Activated T-cell treated with anti-CD3 and anti-CD28 coated beads, Interleukin-2, amount 50 U/mL, for 48 hours (primary cell): ENCODE results near the gene UBL4A.

ENCODE experiments used
- DNase-seq, 2 experiments: peaks; one replicate each; pipeline ENCODE4 v3.0.0-alpha.2; 2020

UBL4A gene

DNA sequence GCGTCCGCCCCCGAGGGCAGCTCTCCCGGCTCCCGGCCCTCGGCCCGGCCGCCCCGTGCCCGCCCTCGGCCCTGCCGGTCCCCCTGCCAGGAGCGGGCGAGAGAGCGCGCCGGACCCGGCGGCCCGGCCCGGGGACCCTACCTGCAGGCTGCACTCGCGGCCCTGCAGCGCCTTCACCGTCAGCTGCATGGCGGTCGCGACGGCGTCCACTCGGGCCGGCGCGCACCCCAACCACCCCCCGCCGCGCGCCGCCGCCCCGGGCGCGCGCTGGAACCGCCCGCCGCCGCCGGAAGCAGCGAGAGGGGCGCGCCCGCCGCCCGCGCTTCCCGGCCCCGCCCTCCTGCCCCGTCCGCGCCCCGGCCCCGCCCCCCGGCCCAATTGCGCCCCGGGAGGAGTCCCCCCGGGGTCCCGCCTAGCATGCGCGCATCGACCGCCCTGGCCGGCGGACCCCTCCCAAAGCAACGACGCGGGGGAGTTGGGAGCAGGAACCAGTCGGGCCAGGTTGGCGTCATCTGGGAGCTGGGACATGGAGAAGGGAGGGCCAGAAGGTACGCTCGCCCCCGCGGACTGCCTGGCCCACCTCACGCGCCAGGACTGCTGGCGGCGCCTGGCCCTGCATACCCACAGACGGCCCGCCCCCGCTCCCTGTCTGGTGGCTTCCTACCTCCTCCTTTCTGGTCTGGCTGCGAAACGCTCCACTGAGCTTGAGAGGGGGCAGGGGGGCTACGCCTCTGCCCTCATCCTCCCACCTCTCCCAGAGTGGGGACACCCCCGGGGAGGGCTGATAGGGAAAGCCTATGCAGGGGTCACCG, at the start of gene UBL4A:
UBL4A (minus strand) TSS at position 220 of the 812 bp plus-strand sequence; CDS start at position 189, 31 bp downstream.
- peak; percentile 65 to 75 for DNase-seq

DNA sequence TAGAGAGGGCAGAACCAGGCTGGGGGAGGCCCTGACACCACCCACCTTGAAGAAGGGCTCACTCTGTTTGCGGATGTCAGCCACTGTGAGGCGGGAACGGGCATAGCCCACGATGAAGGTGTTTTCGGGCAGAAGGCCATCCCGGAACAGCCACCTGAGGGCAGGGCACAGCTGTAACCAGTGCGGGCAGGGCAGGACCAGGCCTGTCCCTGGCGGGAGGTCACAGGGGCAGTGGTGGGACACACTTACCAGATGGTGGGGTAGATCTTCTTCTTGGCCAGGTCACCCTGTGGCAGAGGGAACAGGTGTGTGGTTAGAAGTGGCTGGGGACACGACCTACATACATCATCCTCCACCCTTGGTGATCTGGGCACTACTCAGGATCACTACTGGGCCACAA, 49.5 kb upstream of the UBL4A start:
- DNase-seq, result no peak

DNA sequence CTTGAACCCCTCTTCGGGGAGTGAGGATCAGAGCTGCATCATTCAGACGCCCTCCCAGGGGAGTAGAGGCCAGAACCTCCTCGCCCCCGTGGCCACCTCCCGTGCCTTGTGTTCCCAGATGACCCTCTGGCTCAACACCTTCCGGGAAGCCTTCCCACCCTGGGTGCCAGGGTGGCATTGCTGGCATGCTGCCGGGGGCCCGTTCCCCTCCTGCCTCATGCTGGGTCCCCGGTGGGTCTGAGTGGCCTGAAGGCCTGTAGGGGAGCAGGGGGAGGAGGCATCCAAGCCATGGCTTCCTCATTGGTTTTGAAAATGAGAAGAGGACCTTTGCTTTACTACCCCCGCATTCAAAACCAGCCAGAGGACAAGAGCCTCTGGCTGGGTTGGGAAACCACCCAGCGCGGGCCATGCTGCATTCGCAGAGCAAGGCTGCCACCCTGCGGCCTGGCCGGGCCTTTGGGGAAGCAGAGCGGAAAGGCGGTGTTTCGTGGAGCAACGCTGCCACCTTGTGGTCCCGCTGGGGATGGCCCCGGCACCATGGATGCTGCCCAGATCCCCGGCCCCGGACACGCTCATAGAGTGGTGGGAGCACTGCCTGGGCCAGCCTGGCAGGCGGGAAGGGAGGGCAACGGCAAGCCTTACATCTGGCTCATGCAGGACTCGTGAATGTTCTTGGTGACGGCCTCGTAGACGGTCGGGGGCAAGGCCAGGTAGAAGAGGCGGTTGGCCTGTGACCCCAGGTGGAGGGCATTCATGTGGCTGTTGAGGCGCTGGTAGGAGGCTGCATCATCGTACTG, 48.3 kb upstream of the UBL4A start:
- peak; percentile 93 to 95 for DNase-seq

DNA sequence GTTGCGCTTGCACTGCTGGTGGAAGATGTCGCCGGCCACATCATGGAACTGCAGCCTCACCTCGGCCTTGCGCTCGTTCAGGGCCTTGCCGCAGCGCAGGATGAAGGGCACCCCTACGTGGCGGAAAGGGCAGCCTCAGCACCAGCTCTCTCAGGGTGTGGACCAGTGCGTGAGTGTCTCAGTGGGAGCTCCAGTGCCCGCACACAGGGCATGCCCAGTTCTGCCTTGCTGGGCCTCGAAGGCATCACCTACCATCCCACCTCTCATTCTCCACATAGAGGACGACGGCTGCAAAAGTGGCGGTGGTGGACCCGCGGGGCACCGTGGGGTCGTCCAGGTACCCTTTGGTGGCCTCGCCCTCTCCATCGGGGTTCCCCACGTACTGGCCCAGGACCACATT, 46.3 kb upstream of the UBL4A start:
- DNase-seq, result no peak

DNA sequence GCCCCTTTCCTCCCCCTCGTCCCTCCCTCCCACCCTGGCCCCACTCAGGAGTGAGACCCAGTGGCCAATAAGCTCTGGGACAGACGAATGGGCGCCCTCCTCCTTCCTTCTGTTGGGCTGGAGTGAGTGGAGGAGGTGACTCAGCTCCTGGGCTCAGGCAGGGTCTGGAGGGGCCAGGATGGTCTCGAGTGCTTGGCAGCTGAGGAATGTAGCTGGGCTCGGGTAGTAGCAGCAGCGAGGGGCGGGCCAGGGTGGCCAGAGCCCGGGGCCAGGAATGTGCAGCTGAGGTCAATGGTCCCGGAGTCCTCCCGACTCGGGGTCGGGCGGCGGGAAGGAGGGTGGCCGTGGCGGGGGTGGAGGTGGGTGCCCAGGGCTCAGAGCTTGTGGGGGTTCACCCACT, 45.2 kb upstream of the UBL4A start:
- DNase-seq, result no peak

DNA sequence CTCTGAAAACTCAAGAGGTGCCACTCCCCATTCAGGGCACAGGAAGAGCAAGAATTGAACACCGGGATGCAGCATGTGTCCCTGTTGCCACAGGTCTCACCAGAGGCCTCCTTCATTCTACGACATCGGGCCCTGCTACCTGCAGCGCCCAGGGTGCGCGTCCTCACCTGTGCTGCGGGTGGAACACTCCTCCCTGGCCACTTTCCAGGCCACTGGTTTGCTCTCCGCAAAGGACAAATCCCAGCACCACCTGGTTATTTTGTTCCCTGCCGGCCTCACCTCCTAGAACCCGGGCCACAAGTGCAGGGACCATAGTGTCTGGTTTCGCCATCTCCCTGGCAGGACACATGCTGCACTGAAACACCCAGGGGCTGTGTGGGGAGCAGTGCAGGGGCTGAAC, 43.9 kb upstream of the UBL4A start:
- DNase-seq, result no peak

DNA sequence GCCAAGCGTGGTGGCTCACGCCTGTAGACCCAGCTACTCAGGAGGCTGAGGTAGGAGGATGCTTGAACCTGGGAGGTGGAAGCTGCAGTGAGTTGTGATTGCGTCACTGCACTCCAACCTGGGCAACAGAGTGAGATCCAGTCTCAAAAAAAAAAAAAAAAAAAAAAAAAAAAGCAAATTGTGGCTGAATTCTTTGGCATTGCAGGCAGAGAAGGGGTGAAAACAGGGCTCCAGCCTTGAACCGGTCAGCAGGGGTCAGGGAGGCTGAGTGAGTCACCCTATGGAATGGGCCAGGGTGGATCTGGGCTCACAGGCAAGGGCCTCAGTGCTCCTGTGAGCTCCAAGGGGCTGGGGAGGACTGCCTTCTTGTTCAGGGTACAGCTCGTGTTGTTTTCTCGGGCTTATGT, 42.8 kb upstream of the UBL4A start:
- DNase-seq, result no peak

DNA sequence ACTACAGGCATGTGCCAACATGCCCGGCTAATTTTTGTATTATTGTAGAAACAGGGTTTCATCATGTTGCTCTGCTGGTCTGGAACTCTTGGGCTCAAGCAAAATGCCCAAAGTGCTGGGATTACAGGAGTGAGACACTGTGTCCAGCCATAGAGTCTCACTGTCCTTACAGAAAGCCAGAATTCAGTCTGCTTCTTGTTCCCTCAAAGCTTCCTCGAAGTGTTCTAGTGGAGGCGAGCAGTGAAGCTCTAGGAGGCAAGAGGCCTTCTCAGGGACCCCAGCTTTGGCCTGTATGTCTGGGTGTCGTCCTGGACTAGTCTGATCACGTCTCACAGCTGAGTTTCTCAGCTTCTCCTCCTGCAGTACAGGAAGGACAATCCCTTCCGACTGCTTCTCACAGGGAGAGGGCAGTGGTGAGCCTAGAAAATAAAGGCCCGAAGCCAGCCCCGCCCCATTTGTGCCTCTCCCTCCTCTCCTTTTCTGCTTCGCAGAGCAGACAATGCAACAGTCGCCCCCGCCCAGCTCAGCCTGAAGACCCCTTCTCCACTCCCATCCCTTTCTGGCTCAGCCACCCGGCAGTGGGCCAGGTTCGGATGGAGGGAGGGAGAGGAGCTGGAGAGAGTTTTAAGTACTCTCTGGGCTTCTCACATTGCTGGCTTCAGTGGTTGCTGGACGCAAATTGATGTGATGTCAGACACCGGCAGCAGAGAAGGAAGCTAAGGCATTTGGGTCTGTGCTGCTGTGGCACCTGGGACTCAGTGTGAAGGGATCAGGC, 40.7 kb upstream of the UBL4A start:
- peak; percentile 73 to 76 for DNase-seq

DNA sequence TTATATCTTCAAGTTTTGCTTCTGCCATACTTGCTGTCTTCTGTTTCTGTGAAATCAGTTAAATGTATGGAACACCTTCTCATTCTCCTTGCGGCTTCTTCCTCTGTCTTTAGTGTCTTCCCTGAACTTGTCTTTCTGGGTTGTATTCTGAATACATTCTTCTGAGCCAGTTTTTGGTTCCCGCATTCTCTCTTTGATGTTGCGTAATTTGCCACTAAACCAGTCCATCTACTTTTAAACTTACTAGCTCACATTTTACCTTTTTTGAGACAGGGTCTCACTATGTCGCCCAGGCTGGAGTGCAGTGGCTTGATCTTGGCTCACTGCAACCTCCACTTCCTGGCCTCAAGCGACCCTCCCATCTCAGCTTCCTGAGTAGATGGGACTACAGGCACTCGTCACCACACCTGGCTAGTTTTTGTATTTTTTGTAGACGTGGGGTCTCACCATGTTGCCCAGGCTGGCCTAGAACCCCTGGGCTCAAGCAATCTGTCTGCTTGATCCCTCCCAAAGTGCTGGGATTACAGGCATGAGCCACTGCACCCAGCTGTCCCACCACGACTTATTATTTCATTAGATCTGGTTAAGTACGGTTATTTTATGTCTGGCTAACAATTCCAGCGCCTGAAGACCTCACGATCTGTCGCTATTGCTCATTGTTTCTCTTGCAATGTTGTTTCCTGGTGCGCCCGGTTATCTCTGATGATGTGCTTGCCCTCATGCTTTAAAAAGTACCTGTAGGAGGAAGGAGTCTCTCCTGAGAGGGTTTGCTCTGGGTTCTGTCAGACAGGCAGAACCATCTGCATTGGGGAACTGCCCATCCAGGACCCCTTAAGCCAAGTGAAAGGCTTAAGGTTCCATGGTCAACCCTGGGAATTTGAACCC, 39.4 kb upstream of the UBL4A start:
- DNase-seq, result no peak

DNA sequence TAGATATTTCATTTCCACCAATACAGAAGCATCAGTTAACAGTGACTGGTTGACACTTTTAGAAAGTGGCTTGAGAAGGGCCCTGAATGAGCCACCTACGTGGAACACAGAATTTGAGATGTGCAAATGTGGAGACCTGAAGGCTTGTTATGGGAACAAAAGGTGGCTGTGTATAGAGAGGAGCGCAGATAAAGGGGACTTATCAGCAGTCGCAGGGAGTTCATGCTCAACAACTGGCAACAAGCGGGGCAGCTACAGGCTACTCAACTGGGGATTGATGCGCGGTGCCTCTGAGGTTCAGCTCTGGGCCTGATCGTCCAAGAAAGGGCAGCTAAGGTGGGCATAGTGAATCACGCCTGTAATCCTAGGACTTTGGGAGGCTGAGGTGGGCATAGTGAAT, 33.0 kb upstream of the UBL4A start:
- DNase-seq, result no peak

DNA sequence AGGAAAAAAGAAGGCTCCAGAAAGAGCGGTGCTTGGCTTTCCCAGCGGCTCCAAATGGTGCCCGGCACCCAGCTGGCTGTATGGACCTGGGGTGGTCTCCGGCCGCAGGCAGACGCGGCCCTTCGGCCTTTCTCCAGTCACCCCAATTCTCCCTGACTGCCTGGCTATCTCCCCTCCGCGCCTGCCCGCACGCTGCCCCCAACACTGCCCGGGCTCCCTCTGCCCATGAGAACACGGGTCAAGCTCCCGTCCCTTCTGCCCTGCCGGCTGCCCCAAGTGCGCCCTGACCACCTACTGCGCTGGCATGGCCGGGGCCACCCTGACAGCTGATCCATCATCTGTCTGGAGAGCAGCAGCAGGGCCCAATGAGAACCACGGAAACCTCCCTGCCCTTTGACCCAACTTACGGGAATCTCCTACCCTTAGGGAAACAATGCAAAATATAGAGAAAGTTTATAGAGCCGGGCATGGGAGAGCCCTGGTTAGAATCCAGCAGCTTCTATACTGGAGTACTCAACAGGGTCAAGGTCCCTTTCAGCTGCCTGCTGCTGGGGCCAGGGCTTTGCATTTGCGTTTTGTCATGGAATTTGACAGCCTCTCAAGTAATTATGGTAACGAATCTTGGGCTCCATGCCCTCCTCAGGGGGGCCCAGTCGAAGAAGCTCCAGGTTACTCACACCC, 30.8 kb upstream of the UBL4A start:
- no peak for DNase-seq

DNA sequence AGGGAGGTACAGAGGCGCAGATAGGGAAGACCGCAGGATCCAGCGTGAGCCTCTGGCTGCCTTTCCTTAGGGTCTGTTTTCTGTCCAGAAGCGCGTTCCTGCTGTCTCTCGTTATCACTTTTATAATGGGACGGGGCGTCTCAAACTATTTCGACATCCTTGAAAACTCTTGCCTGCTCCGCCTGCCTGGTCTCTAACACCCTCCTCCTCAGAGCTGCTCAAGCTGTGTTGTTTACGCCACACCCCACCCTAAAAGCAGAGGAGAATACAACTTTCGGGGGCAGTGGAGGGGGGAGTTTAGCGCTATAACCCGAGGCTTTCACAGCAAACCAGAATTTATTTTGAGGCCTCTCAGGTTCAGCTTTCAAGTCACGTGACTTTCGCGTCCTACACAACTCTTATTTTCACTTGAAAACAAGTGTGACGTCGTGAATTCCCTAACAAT, 30.3 kb upstream of the UBL4A start:
- no peak for DNase-seq

DNA sequence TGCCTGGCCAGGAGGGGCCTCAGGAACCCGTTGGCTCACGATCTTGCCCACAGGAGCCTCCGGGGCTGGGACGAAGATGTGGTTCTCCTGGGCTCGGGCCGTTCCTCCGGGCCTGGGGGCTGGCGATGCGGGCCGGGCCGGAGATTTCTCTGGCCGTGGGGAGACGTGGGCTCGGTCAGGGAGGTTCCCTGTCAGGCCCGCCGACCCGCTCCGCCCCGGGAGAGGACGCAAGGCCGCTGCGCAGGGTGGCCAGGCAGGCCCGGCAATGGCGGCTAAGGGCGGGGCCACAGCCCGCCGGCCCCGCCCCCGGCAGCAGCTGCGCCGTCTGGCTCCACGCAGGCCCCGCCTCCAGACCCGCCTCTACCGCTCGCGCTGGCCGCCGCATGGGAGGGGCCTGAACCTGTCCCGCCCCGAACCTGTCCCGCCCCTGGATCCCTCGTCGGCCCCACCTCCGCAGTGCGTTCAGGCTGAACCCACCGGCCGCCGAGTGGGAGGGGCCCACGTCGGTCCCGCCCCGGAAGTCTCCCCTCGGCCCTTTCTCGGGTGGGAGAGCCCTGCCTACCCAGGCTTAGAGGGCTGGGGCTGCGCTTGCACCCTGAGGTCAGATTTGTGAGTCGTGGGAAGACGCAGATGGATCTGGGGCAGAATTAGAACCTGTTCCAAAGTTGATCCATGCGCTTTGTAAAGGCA, 29.7 kb upstream of the UBL4A start, which contains the start of gene FAM3A:
FAM3A (minus strand) TSS at position 267 of the 690 bp plus-strand sequence. CDS start 460 bp downstream, outside the sequence.
- peak; percentile 95 to 97 for DNase-seq

DNA sequence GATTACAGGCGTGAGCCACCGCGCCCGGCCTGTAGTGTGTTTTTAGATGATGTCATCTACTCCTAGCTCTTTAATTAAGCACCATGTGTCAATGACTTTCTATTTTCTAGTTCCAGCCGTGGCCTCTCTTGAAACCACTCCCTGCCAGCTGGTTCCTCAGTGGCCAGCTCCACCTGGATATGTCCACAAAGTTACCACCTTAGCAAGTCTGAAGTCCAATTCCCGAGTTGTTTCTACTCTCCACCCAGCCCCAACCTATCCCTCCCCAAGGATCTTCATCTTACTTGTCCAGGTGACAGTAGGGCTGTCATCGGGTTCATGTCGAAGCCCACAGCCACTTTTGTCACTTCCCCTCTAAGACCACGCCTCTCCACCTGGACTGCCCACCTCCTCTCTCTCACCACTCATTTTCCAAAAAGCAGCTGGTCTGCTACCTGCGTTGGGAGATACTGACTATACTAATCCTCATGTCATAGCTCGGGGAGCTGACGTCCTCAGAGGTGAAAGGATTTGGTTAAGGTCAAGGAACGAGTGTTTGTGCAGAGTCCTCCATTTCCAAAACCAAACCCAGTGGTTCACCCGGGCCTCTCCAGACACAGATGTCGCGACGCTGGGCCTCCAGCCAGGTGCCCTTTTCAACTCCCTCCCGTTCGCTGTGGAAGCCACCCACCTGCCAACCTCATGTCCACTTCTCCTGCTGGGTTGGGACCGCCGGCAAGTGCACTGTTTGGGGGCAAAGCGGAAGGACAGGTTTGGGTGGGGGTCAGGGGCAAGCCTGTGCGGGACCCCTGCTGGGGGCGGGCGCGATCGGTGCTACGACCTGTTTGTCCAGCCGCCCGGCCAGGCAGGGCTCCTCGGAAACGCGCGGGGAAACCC, 28.9 kb upstream of the UBL4A start:
- peak; percentile 45 to 49 for DNase-seq

DNA sequence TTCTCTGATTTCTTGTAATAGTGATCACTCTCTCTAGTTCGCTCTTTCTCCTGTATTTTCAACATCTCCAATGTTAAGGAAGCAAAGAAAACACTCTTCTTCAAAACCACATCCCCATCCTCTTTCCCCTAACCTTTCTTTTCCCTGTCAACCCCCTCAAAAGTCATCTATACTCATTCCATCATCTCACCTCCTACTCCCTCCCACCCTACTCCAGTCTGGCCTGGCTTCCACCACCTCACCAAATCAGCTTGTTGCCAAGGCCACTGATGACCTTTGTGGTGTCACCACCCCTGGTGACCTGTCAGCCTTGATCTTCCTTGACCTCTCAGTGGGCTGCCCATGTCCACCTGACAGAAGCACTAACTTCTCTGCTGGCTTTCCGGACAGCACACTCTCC, 27.3 kb upstream of the UBL4A start:
- DNase-seq, result no peak

DNA sequence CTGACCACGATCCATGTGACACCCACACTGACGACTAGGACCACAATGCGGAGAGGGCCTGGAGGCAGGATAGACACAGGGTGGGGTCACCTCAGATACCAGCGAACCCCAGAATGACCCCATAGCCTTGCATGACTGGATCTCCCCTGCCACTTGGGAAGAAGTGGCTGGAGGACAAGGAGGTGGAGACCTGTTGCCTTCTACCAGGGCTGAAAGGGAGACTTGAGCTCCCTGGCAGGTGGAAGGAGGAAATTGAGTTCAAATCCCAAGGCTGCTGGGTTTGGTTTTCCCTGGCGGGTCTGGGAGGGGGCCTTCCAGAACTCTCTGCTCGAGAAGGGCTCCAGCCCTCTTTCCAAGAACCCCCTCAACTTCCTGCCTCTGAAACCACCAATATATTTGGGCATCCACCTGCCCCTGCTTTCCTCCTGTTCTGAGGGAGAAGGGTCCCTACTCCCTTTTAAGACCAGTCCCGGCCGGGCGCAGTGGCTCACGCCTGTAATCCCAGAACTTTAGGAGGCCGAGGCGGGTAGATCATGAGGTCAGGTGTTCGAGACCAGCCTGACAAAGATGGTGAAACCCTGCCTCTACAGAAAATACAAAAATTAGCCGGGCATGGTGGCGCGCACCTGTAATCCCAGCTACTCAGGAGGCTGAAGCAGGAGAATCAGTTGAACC, 26.6 kb upstream of the UBL4A start:
- no peak for DNase-seq

DNA sequence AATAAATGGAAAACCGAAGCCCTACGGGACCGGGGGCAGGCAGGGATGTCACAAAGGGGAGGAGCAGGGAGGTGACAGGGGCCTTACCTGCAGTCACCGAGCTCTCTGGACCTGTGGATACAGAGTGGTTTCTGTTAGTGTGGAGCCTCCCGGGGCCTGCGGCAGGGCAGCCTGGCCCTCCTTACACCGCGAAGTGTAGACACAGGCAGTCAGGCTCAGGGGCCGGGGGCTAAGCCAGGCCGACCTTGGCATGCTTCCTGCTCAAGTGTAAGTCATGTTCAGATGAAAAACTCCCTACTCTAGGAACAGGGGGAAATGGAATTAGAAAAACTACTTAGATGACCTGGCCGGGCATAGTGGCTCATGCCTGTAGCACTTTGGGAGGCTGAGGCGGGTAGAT, 25.3 kb upstream of the UBL4A start:
- DNase-seq, result no peak

DNA sequence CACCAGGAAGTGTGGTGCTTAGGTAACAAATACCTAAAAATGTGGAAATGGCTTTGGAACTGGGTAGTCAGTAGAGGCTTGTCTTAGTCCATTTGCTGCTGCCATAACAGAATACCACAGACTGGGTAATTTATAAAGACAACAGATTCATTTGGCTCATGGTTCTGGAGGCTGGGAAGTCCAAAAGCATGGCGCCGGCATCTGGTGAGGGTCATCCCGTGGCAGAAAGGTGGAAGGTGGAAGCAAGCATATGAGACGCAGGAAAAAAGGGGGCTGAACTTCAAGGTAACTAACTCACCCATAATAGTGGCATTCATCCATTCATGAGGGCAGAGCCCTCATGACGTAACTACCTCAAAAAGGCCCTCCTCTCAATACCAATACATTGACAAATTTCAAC, 23.0 kb upstream of the UBL4A start:
- DNase-seq, result no peak

DNA sequence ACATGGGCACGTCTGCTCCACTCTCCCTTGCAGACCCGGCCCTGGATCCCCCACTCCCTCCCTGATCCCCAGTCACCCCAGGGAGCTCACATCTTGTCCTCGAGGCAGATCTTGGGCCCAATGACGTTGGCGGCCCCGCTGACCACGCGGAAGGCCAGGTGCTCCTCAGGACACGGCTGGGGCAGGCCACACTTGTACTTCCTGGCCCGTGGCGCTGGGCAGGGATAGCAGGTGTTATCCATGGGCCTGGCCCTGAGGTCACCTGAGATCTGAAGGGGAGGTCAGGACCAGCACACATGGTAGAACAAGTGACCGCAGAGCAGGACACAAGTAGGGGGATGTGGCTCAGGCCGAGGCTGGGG, 21.9 kb upstream of the UBL4A start:
- DNase-seq, result no peak
